Right lobe of liver (tissue), 6 donors: ENCODE results near the gene TTF1. TPM values are rescaled to one million over a fixed set of nuclear protein-coding genes. Genes with fewer than 3 reads are reported as not detected.

Experiments used
- ATAC-seq, 4 donors: fragments of 200-7000 bp; cut with Tn5 transposase; one replicate each; pipeline ENCODE4 v1.9.1; 2020; ENCODE audit warnings: mild to moderate bottlenecking in 4 of 4, moderate library complexity in 4 of 4
- DNase-seq, 3 donors: peaks; one replicate each; pipeline ENCODE4 v3.0.0-alpha.2; 2020
- H3K27ac ChIP-seq, 3 donors: fragments of 200-600 bp; one replicate each; pipeline ENCODE4 v1.8.0; 2022
- H3K27me3 ChIP-seq, 2 donors: fragments of 200-600 bp; one replicate each; pipeline ENCODE4 v1.8.0; 2022
- H3K36me3 ChIP-seq, 4 donors: fragments of 200-600 bp; sonication (generic) in 1 of 4; one replicate each; pipeline versions ENCODE4 v1.5.1 to v1.8.0; 2017 to 2022; ENCODE audit warnings: control low read depth in 1 of 4
- H3K4me1 ChIP-seq, 4 donors: fragments of 200-600 bp; sonication (generic) in 1 of 4; one replicate each; pipeline versions ENCODE4 v1.5.1 to v1.8.0; 2017 to 2022; ENCODE audit warnings: control low read depth in 1 of 4
- H3K4me3 ChIP-seq, 3 donors: fragments of 200-600 bp; one replicate each; pipeline ENCODE4 v1.8.0; 2022
- H3K9me3 ChIP-seq, 4 donors: fragments of 200-600 bp; sonication (generic) in 1 of 4; one replicate each; pipeline versions ENCODE4 v1.5.1 to v1.8.0; 2017 to 2022; ENCODE audit warnings: control low read depth in 1 of 4
- POLR2A ChIP-seq: fragments of 450-650 bp; IDR thresholded peaks from one replicate; pipeline ENCODE4 v1.6.1; 2017; ENCODE audit warnings: antibody characterized with exemption, mild to moderate bottlenecking
- WGBS: methylation state at CpG from one replicate; pipeline ENCODE4 v1.1.6; 2018; ENCODE audit warnings: low coverage, low lambda C conversion rate; ENCODE audit not compliant: insufficient coverage; ENCODE audit errors: missing lambda C conversion rate; 5-methylcytosine and 5-hydroxymethylcytosine counted together
- intact Hi-C, 2 donors: fragments of 100-400 bp; cut with DNase I; formaldehyde crosslinking; loops; one replicate each; pipeline versions ENCODE4 v1.11.2 to v1.14.1; 2022
- total RNA-seq, 6 experiments: library from RNA; depleted of rRNA in 2 of 6; stranded (reverse); fragments of >200 nt in 2 of 6; fragmentation: NEBNext Ultra II Directional in 3 of 6; extraction: Animal tissue kit (Norgen Biotek cat#: 25700) in 3 of 6; gene quantifications; one replicate each; pipeline versions ENCODE4 v1.1.0 to v1.2.4, GENCODE V29; 2016 to 2023
- TF ChIP-seq, protein P1 (sequence below), 4 donors: fragments of 200-600 bp in 3 of 4; fragments of 450-650 bp in 1 of 4; IDR thresholded peaks; one replicate each; pipeline versions ENCODE4 v1.5.1 to v1.8.0; 2016 to 2022; ENCODE audit warnings: antibody characterized with exemption in 4 of 4, mild to moderate bottlenecking in 2 of 4
- donor health status: DM: no; HTN: yes; CAD: no.
- donor health status: DM: no; HTN: no; CAD: no.
- donor health status: DM: no; HTN: no; CAD: no.
- donor health status: DM: no; HTN: yes; CAD: no.
- donor health status: DM: no; HTN: yes; CAD: no.

The TTF1 gene
- total RNA-seq, 6 experiments from 2014 or later: 2.2 to 6.0 (median 3.4) TPM

DNA sequence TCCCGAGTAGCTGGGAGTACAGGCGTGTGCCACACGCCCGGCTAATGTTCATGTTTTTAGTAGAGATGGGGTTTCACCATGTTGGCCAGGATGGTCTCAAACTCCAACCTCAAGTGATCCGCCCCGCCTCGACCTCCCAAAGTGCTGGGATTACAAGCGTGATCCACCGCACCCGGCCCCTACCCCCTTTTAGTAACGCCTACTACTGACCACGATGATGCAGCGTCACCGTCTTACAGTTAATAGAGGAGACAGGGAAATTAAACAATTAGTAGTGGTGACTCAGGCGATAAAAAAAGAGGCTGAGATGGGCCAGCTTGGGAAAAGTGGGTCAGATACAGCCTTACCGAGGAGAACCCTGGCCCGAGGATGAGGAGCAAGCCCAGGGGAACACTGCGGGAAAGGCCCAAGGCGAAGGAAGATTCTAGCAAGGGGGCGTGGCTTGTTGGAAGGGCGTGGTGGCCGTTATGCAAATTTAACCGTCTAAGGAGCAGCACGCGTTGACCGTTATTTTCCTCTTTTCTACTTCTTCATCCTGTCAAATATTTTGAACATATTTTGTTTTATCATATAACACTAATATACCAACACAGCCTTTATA lies 50.2 kb downstream of the TTF1 start:
- ATAC-seq: no peak
- intact Hi-C loops: no loop called here
- TF ChIP-seq, protein P1, sequence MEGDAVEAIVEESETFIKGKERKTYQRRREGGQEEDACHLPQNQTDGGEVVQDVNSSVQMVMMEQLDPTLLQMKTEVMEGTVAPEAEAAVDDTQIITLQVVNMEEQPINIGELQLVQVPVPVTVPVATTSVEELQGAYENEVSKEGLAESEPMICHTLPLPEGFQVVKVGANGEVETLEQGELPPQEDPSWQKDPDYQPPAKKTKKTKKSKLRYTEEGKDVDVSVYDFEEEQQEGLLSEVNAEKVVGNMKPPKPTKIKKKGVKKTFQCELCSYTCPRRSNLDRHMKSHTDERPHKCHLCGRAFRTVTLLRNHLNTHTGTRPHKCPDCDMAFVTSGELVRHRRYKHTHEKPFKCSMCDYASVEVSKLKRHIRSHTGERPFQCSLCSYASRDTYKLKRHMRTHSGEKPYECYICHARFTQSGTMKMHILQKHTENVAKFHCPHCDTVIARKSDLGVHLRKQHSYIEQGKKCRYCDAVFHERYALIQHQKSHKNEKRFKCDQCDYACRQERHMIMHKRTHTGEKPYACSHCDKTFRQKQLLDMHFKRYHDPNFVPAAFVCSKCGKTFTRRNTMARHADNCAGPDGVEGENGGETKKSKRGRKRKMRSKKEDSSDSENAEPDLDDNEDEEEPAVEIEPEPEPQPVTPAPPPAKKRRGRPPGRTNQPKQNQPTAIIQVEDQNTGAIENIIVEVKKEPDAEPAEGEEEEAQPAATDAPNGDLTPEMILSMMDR (IDR thresholded peaks at IDR 0.05): no peak
- TF ChIP-seq POLR2A: no peak
- H3K4me1 ChIP-seq: peaks cover 0 to 26% (median 11%) of the 10 kb centered on the region in 4 donors
- peaks cover 0 to 18% (median 4%) of the 10 kb centered on the region in 4 donors for H3K36me3 ChIP-seq
- H3K9me3 ChIP-seq: no peaks in the 10 kb centered on the region
- no peak for DNase-seq
- no peaks in the 10 kb centered on the region for H3K27me3 ChIP-seq
- H3K4me3 ChIP-seq: no peak overlapping the region
- 88% methylated on average over 24 of the region's 26 CpGs for WGBS
- H3K27ac ChIP-seq: no peak overlapping the region

DNA sequence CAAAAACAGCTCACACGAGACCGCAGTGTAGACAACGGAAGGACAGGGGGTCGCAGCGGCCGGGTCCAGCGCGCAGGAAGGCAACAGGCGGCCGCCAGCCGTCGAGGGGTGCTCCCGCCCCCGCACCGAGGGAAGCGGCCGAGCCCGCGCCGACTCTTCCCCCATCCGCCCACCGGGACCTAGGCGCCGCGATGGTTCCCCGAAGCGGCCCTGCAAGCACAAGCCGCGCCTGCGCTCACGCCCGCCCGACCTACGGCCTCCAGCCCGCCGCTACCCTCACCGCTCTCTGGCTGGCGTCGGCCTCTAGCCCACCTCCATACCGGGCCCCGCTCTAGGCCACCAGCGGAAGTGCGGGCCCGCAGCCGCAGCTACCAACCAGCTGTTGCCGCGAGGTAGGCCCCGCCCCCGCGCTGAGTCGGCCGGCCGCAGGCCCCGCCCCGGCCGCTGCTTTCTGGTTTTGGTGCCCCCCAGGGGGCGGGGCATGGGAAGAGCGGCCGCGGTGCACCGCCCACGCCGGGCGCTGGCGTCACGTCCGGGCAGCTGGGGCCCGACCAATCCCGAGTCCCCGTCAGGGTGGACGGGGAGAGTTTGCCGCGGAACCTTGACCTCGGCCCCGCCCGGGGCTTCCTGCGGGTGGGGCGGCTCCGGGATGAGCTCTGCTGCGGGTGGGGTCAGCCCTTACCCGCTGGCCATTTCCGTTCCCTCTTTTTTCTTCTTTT lies 51.8 kb downstream of the TTF1 start, which contains the start of gene SETX:
Gene SETX, minus strand, starts transcription at position 350 of the 719 bp plus-strand sequence. CDS start 5,558 bp downstream, outside the sequence.
- 0% methylated on average over 37 of the region's 82 CpGs for WGBS
- peak within 1 kb of the TSS; percentile 85 to 98 (median 97) for H3K4me3 ChIP-seq
- TF ChIP-seq, protein P1 (IDR thresholded peaks at IDR 0.05): no peak
- peak; percentile 99 for TF ChIP-seq POLR2A
- H3K27me3 ChIP-seq: no peaks in the 10 kb centered on the region
- intact Hi-C loops: no loop called here
- DNase-seq (peak; percentile 98 to 99 (median 98)), ATAC-seq (peak; percentile 95 to 98 (median 98))
- H3K36me3 ChIP-seq: peaks cover 0 to 30% (median 7%) of the 10 kb centered on the region in 4 donors
- peaks cover 0 to 37% (median 11%) of the 10 kb centered on the region in 4 donors for H3K4me1 ChIP-seq
- H3K9me3 ChIP-seq: no peaks in the 10 kb centered on the region
- H3K27ac ChIP-seq: peak within 1 kb of the TSS; percentile 71 to 94 (median 81)

DNA sequence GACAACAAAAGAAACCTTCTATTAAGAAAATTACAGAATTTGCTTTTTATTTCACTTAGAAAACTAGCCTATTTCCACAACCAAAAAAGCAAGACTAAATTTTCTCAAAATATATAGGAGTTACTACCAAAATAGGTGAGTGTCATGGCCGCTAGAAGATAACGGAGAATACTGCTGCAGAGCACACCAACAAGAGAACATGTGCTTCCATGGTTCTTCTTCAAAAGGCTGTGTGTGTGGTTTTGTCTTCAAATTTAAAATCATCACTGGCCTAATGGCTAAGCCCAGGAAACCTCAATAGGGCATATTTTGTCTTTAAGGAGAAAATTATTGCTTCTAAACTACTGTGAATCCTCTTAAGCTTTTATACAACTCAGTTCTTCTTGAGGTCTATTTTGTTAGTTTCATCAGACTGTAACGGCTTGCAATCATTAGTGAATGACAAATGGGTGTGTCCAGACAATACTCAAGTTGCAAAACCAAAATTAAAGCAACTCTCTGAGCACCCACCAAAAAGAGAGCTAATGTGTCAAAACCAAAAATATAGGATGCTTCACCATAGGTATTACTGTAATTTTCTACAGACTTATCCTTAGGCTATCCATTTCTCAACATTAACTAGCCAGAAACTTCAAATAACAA lies 55.1 kb downstream of the TTF1 start:
- TF ChIP-seq, protein P1 (IDR thresholded peaks at IDR 0.05): no peak
- no peak for TF ChIP-seq POLR2A
- no peaks in the 10 kb centered on the region for H3K27me3 ChIP-seq
- DNase-seq (no peak), ATAC-seq (no peak)
- intact Hi-C loops: no loop called here
- 39% methylated on average over 3 of the region's 3 CpGs for WGBS
- peaks cover 3 to 60% (median 18%) of the 10 kb centered on the region in 4 donors for H3K36me3 ChIP-seq
- H3K4me3 ChIP-seq: no peak overlapping the region
- peaks cover 0 to 37% (median 11%) of the 10 kb centered on the region in 4 donors for H3K4me1 ChIP-seq
- H3K27ac ChIP-seq: no peak overlapping the region
- H3K9me3 ChIP-seq: no peaks in the 10 kb centered on the region

GRCh38 chr9:132350861-132351315 lies 55.8 kb downstream of the TTF1 start:
- intact Hi-C loops: no loop called here
- ATAC-seq (no peak), DNase-seq (no peak)
- H3K27me3 ChIP-seq: no peaks in the 10 kb centered on the region
- peak overlapping the region in 1 of 3 donors; percentile 3 for H3K4me3 ChIP-seq
- 37% methylated on average over 6 of the region's 6 CpGs for WGBS
- TF ChIP-seq, protein P1 (IDR thresholded peaks at IDR 0.05): no peak
- no peak for TF ChIP-seq POLR2A
- H3K27ac ChIP-seq: peak overlapping the region in 1 of 3 donors; percentile 7
- H3K36me3 ChIP-seq: peaks cover 5 to 66% (median 22%) of the 10 kb centered on the region in 4 donors
- no peaks in the 10 kb centered on the region for H3K9me3 ChIP-seq
- peaks cover 0 to 37% (median 11%) of the 10 kb centered on the region in 4 donors for H3K4me1 ChIP-seq
